ENCODE measurements around the gene TTC38. TPM values are rescaled to one million over a fixed set of nuclear protein-coding genes. Genes with fewer than 3 reads are reported as not detected.
"Not testable (repeated sequence)": the region's sequence is repeated elsewhere in the genome, so short reads cannot be mapped to it uniquely, and the experiment has no call there.

Gene TTC38
- total RNA-seq, 1 donor from 2014 or later: 28.1 TPM

DNA sequence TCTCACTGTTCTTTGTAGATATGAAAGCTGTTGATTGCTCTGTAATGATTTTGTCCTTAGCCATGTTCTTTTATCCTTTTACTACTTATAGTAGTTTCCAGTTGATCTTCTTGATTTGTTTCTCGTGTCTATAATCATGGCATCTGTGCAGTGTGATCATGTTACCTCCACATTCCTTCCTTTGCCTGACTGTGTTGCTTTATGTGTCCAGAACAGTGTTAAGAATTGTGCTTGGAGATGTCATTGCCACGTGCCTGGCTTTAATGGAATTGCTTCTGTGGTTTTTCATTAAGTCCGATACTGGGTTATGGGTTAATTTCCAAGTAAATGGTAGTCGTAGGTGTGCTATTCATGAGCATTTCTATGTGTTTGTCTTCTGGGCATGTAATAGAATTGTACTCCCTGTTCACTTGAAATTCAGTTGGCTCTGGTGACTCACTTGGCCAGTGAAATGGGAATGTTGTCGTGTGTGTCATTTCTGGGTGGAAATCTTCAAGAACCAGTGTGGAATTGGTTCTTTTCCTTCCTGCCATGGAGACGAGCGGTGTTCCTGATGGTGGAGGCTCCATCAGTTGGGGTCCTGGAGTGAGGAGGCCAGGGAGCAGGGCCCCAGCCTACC is 35.6 kb downstream of the TTC38 start:
- Mint-ChIP-seq H3K9me3 (ENCODE audit: unreplicated experiment) (no peaks in the 10 kb centered on the region), H3K36me3 (ENCODE audit: unreplicated experiment) (no peaks in the 10 kb centered on the region), H3K27me3 (ENCODE audit: unreplicated experiment) (no peaks in the 10 kb centered on the region), H3K27ac (ENCODE audit: unreplicated experiment) (peak overlapping the region; percentile 52), H3K4me3 (ENCODE audit: unreplicated experiment) (no peak overlapping the region), H3K4me1 (ENCODE audit: unreplicated experiment) (peaks cover 38% of the 10 kb centered on the region)
- no peak for DNase-seq (ENCODE audit: extremely low spot score, unreplicated experiment)
- TF ChIP-seq, protein P1, sequence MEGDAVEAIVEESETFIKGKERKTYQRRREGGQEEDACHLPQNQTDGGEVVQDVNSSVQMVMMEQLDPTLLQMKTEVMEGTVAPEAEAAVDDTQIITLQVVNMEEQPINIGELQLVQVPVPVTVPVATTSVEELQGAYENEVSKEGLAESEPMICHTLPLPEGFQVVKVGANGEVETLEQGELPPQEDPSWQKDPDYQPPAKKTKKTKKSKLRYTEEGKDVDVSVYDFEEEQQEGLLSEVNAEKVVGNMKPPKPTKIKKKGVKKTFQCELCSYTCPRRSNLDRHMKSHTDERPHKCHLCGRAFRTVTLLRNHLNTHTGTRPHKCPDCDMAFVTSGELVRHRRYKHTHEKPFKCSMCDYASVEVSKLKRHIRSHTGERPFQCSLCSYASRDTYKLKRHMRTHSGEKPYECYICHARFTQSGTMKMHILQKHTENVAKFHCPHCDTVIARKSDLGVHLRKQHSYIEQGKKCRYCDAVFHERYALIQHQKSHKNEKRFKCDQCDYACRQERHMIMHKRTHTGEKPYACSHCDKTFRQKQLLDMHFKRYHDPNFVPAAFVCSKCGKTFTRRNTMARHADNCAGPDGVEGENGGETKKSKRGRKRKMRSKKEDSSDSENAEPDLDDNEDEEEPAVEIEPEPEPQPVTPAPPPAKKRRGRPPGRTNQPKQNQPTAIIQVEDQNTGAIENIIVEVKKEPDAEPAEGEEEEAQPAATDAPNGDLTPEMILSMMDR (IDR thresholded peaks at IDR 0.05): no peak

DNA sequence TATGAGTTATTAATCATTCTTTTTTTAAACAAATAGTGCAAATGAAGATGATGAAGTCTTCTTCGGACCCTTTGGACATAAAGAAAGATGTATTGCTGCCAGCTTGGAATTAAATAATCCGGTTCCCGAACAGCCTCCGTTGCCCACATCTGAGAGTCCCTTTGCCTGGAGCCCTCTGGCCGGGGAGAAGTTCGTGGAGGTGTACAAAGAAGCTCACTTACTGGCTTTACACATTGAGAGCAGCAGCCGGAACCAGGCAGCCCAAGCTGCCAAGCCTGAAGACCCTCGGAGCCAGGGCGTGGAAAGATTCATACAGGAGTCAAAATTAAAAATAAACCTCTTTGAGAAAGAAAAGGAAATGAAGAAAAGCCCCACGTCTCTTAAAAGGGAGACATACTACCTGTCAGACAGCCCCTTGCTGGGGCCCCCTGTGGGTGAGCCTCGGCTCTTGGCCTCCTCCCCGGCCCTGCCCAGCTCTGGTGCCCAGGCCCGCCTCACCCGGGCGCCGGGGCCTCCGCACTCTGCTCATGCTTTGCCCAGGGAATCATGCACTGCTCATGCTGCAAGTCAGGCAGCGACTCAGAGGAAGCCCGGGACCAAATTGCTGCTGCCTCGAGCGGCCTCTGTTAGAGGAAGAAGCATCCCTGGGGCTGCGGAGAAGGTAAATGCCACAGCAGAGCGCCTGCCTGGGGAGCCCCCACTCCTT is 40.6 kb downstream of the TTC38 start:
- Mint-ChIP-seq H3K4me1 (ENCODE audit: unreplicated experiment) (peaks cover 20% of the 10 kb centered on the region), H3K4me3 (ENCODE audit: unreplicated experiment) (no peak overlapping the region), H3K9me3 (ENCODE audit: unreplicated experiment) (no peaks in the 10 kb centered on the region), H3K36me3 (ENCODE audit: unreplicated experiment) (no peaks in the 10 kb centered on the region), H3K27me3 (ENCODE audit: unreplicated experiment) (no peaks in the 10 kb centered on the region), H3K27ac (ENCODE audit: unreplicated experiment) (peak overlapping the region; percentile 57)
- DNase-seq (ENCODE audit: extremely low spot score, unreplicated experiment): no peak
- TF ChIP-seq, protein P1 (IDR thresholded peaks at IDR 0.05): no peak

DNA sequence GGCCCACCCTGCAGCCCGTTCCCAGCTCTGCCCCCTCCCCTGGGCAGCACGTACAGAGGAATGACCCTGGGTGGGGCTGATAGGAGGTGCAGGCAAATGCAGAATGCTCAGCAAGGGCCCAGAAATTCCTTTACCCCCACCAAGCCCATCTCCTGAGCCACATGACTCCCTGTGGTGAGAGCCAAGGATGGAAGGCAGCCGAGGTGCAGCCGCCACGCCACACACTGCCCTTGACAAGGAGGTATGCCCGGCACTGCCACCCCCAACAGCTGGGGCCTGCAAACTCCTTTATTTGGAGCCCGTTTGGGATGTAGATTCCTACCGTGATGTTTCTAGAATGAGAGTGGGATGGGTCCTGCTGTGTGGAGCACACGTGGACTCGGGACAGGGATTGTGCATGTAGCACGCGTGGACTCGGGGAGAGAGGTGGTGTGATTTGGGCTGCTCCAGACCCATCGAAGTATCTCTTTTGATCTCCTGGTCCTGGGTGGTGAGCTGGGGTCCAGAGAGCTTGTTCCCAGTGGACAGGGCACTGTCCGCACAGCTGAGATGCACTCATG is 41.8 kb downstream of the TTC38 start:
- H3K27ac Mint-ChIP-seq (ENCODE audit: unreplicated experiment): no peak overlapping the region
- DNase-seq (ENCODE audit: extremely low spot score, unreplicated experiment): no peak
- no peaks in the 10 kb centered on the region for H3K36me3 Mint-ChIP-seq (ENCODE audit: unreplicated experiment)
- no peaks in the 10 kb centered on the region for H3K9me3 Mint-ChIP-seq (ENCODE audit: unreplicated experiment)
- TF ChIP-seq, protein P1 (IDR thresholded peaks at IDR 0.05): no peak
- H3K4me3 Mint-ChIP-seq (ENCODE audit: unreplicated experiment): no peak overlapping the region
- H3K27me3 Mint-ChIP-seq (ENCODE audit: unreplicated experiment): no peaks in the 10 kb centered on the region
- peaks cover 10% of the 10 kb centered on the region for H3K4me1 Mint-ChIP-seq (ENCODE audit: unreplicated experiment)

DNA sequence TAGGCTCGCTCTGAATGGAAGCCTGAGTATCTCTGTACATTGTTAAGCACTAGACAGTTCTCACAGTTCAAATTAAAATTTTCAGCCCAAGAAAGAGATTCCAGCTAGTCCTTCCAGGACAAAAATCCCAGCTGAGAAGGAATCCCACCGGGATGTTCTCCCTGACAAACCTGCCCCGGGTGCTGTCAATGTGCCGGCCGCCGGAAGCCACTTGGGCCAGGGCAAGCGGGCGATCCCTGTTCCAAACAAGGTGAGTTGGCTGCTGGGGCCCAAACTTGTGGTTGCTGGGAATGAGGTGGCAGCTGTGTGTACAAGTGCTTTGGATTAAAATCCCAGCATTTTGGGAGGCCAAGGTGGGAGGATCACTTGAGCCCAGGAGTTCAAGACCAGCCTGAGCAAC is 44.2 kb downstream of the TTC38 start:
- Mint-ChIP-seq H3K27me3 (ENCODE audit: unreplicated experiment) (no peaks in the 10 kb centered on the region), H3K36me3 (ENCODE audit: unreplicated experiment) (no peaks in the 10 kb centered on the region), H3K9me3 (ENCODE audit: unreplicated experiment) (no peaks in the 10 kb centered on the region), H3K27ac (ENCODE audit: unreplicated experiment) (no peak overlapping the region), H3K4me3 (ENCODE audit: unreplicated experiment) (no peak overlapping the region), H3K4me1 (ENCODE audit: unreplicated experiment) (peaks cover 10% of the 10 kb centered on the region)
- TF ChIP-seq, protein P1 (IDR thresholded peaks at IDR 0.05): no peak
- no peak for DNase-seq (ENCODE audit: extremely low spot score, unreplicated experiment)

DNA sequence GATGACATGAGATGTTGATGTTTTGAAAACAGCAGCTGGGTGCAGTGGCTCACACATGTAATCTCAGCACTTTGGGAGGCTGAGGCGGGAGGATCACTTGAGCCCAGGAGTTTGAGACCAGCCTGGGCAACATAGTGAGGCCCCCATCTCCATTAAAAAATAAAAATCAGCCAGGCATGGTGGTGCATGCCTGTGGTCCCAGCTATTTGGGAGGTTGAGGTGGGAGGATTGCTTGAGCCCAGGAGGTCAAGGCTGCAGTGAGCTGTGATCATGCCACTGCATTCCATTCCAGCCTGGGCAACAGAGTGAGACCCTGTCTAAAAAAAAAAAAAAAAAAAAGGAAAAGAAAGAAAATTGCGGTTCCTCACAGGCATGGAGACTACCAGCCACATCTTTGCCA is 45.0 kb downstream of the TTC38 start:
- not testable (repeated sequence) for H3K27ac Mint-ChIP-seq (ENCODE audit: unreplicated experiment); H3K27me3 Mint-ChIP-seq (ENCODE audit: unreplicated experiment); H3K4me1 Mint-ChIP-seq (ENCODE audit: unreplicated experiment); H3K9me3 Mint-ChIP-seq (ENCODE audit: unreplicated experiment); H3K4me3 Mint-ChIP-seq (ENCODE audit: unreplicated experiment); H3K36me3 Mint-ChIP-seq (ENCODE audit: unreplicated experiment); DNase-seq (ENCODE audit: extremely low spot score, unreplicated experiment)

Data from osteocyte (in vitro differentiated cells).